A673 (cell line): ENCODE measurements around the gene TBX21.

Source experiments
- EZH2 ChIP-seq: fragments of 200-600 bp; sonication (generic); IDR thresholded peaks from 2 replicates; pipeline ENCODE4 v1.6.1; 2017; ENCODE audit warnings: borderline replicate concordance, low read depth, mild to moderate bottlenecking, mixed read lengths, antibody characterized with exemption, low read length; ENCODE audit not compliant: poor library complexity, severe bottlenecking
- TF ChIP-seq, protein P1 (sequence below): fragments of 300-800, 200-600 bp; sonication (generic); conservative IDR thresholded peaks from 2 replicates; pipeline ENCODE4 v1.5.1; 2017; ENCODE audit warnings: low read depth, mild to moderate bottlenecking, antibody characterized with exemption, low read length, moderate library complexity, mixed read lengths

DNA sequence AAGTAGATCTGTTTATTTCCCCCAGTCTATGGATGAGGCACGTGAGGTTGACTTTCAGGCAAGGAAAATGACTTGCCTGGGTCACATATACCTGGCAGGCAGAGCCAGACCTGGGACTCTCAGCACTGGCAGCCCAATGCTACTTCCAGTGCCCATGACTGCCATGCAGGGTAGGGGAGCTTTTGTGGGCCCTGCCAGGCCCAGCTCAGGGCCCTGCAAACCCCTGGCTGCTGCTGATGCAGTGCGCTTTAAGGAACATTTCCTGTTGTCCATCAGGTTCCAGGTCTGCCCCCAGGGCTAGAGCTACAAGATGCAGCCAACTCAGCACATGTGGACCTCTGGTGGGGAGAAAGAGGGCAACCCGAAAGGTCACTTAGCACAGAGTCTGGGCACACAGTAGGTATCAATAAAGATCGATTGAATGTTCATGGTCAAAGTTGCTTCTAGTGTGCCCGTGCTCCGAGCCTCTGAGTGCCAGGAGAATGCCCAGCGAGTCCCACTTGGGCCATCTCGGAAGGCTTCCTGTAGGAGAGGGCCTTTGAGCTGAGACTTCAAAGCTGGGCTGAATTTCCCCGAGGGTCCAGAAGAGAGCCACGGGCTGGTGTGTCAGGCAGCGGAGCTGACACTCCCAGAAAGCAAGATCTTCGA is 513 bp upstream of the TBX21 start:
- TF ChIP-seq, protein P1, sequence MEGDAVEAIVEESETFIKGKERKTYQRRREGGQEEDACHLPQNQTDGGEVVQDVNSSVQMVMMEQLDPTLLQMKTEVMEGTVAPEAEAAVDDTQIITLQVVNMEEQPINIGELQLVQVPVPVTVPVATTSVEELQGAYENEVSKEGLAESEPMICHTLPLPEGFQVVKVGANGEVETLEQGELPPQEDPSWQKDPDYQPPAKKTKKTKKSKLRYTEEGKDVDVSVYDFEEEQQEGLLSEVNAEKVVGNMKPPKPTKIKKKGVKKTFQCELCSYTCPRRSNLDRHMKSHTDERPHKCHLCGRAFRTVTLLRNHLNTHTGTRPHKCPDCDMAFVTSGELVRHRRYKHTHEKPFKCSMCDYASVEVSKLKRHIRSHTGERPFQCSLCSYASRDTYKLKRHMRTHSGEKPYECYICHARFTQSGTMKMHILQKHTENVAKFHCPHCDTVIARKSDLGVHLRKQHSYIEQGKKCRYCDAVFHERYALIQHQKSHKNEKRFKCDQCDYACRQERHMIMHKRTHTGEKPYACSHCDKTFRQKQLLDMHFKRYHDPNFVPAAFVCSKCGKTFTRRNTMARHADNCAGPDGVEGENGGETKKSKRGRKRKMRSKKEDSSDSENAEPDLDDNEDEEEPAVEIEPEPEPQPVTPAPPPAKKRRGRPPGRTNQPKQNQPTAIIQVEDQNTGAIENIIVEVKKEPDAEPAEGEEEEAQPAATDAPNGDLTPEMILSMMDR: no peak
- no peak for TF ChIP-seq EZH2
